B cell (primary cell): Measurements from ENCODE around the gene DAB2IP.

Experiments
- CTCF ChIP-seq: fragments of 200-600 bp; IDR thresholded peaks from one replicate; pipeline ENCODE4 v1.8.0; 2022; ENCODE audit warnings: antibody characterized with exemption, mild to moderate bottlenecking
- EZH2 ChIP-seq: IDR thresholded peaks from 2 replicates; pipeline ENCODE4 v1.6.1; 2012; ENCODE audit warnings: borderline replicate concordance, low read depth, mild to moderate bottlenecking, moderate library complexity, low read length; ENCODE audit not compliant: insufficient read depth, poor library complexity, severe bottlenecking

GRCh38 chr9:121776739-121777637 lies 125.6 kb downstream of the DAB2IP start:
- TF ChIP-seq CTCF (no peak), EZH2 (no peak)
